Activated CD4-positive, CD25-positive, alpha-beta regulatory T cell treated with anti-CD3 and anti-CD28 coated beads, Interleukin-2, amount 50 U/mL, for 72 hours (primary cell): ENCODE measurements around the gene TCF15.
"Not testable (repeated sequence)": the region's sequence is repeated elsewhere in the genome, so short reads cannot be mapped to it uniquely, and the experiment has no call there.

Experiments used
- DNase-seq: peaks from one replicate; pipeline ENCODE4 v3.0.0; 2021

TCF15 gene

GRCh38 chr20:609371-609964 lies 641 bp downstream of the TCF15 start:
- no peak for DNase-seq

- DNase-seq, result no peak
Measured at GRCh38 chr20:608970-609369, 1.1 kb downstream of the TCF15 start.

GRCh38 chr20:607476-607875 lies 2.6 kb downstream of the TCF15 start:
- DNase-seq, result no peak

GRCh38 chr20:605237-605636 lies 4.9 kb downstream of the TCF15 start:
- no peak for DNase-seq

GRCh38 chr20:603116-603640 lies 6.9 kb downstream of the TCF15 start:
- no peak for DNase-seq

- DNase-seq, result no peak
Measured at GRCh38 chr20:602111-602970, 7.8 kb downstream of the TCF15 start.

- no peak for DNase-seq
Measured at GRCh38 chr20:600736-601135, 9.4 kb downstream of the TCF15 start.

GRCh38 chr20:600141-600540 lies 10.0 kb downstream of the TCF15 start:
- DNase-seq, result no peak

GRCh38 chr20:598133-598850 lies 11.8 kb downstream of the TCF15 start:
- DNase-seq, result no peak

- no peak for DNase-seq
Measured at GRCh38 chr20:597560-597959, 12.5 kb downstream of the TCF15 start.

GRCh38 chr20:595330-596308 lies 14.5 kb downstream of the TCF15 start:
- DNase-seq, result no peak

- no peak for DNase-seq
Measured at GRCh38 chr20:592506-592905, 17.6 kb downstream of the TCF15 start.

GRCh38 chr20:591941-592340 lies 18.2 kb downstream of the TCF15 start:
- no peak for DNase-seq

GRCh38 chr20:588932-589672 lies 21.0 kb downstream of the TCF15 start:
- no peak for DNase-seq

GRCh38 chr20:588476-588875 lies 21.6 kb downstream of the TCF15 start:
- DNase-seq, result no peak

GRCh38 chr20:584971-585301 lies 25.2 kb downstream of the TCF15 start:
- DNase-seq, result no peak

- DNase-seq, result no peak
Measured at GRCh38 chr20:584161-584970, 25.7 kb downstream of the TCF15 start.

GRCh38 chr20:582204-582603 lies 27.9 kb downstream of the TCF15 start:
- DNase-seq, result no peak

- DNase-seq, result not testable (repeated sequence)
Measured at GRCh38 chr20:578940-579690, 31.0 kb downstream of the TCF15 start.

GRCh38 chr20:577167-577791 lies 32.8 kb downstream of the TCF15 start:
- DNase-seq, result no peak
